ENCODE data around the gene OR2W3. TPM values are rescaled to one million over a fixed set of nuclear protein-coding genes. Genes with fewer than 3 reads are reported as not detected.

The OR2W3 gene
- polyA plus RNA-seq, 4 donors = 0.23 to 1.3 (median 0.37) TPM; not detected in 1

DNA sequence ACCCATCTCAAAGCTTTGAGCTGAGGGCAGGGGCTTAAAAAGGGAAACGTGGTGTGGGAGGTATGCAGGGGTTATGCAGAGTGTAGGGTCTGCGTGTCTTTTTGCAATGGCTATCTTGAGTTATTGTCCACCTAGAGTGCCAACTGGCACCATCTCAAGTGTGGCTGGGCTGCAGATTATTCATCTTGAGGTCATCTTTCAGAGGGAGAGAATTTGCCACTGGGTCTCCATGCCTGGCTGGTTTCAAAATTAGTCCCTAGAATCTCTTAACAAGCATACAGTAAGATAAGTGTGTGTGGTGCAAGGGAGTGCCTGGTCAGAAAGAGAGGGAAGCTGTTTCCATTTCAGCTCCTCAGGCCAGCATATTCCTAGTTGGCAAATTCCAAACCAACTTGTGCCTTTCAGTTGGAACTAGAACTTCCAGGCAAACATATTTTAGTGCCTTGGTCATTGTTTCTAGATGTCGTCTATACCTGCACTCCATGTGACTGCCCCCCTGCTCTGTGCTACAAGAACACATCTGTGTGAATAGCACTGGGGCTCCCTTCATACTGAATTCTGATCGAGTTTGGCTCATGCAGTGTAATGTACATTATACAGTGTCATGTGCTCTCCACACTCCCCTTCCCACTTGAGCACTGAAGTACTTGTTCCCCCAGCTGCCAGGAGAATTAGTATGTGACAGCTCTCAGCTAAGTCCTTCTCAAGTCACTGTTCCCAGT lies 19.7 kb downstream of the OR2W3 start:
- DNase-seq (ENCODE audit: low read depth in 4 of 4, low spot score in 3 of 4) = no peak

DNA sequence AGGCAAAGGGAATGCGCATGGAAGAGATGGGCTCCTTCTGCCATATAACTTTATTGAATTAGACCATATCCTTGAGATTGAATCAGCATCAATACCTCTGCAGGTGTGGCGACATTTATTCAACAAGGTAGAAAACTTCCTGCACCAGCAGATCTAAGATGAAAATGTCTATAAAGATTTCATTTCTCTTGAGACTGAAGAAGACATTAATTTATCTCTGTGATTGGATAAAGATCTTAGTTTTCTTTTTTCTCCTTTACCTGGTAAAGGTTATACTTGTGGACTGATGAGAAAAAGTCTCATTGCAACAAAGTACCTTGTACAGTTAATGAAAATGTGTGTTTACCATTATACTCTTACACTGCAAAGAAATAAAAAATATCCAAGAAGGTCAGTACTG lies 24.6 kb downstream of the OR2W3 start, which contains the start of gene OR2T8:
OR2T8 (plus strand) TSS at position 301 of the 400 bp plus-strand sequence. CDS start 766 bp downstream, outside the sequence.
- DNase-seq (ENCODE audit: low read depth in 4 of 4, low spot score in 3 of 4) = no peak

DNA sequence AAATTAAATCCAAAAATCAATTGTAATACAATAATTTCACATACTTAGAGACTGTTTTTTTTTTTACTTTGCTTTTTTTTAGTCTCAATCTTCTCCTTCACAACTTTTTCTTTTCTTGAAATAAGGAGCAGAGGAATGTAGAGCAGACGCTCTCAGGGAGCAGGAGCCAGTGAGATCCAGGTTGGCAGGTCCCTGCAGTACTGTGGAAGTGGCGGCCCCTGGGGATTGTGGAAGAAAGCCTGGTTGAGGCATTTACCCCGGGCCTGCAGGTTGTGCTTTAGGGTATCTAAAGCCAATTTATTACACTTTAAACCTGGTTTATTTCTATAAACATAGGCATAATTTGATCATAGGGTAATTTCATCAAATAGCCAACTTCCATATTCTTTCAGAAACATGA lies 28.6 kb downstream of the OR2W3 start:
- DNase-seq (ENCODE audit: low read depth in 4 of 4, low spot score in 3 of 4) = no peak

DNA sequence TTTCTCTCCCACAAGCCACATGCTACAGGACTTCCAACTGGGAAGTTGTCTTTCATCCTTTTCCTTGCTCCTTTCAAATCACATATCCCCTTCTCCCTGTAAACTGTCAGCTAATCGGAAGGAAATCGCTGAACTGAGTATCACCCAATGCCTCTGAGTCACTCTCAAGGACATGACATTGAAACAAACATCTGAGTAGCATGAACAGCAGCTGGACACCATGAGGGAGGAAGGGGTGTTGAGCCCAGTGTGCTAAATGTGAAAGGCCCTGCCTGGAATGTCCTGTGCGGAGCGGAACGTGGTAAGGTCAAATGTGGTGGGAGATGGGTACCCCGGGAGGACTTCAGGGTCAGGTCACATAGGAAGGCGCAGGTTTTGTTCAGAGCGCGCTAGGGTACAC lies 29.5 kb downstream of the OR2W3 start, which contains the start of gene OR2AJ1:
OR2AJ1 (plus strand) TSS at position 22 of the 400 bp plus-strand sequence. CDS start 8,880 bp downstream, outside the sequence.
- DNase-seq (ENCODE audit: low read depth in 4 of 4, low spot score in 3 of 4) = no peak

DNA sequence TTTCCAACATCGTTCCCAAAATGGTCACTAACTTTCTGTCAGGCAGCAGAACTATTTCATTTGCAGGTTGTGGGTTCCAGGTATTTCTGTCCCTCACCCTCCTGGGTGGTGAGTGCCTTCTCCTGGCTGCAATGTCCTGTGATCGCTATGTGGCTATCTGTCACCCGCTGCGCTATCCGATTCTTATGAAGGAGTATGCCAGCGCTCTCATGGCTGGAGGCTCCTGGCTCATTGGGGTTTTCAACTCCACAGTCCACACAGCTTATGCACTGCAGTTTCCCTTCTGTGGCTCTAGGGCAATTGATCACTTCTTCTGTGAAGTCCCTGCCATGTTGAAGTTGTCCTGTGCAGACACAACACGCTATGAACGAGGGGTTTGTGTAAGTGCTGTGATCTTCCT lies 38.6 kb downstream of the OR2W3 start:
- no peak for DNase-seq (ENCODE audit: low read depth in 4 of 4, low spot score in 3 of 4)

DNA sequence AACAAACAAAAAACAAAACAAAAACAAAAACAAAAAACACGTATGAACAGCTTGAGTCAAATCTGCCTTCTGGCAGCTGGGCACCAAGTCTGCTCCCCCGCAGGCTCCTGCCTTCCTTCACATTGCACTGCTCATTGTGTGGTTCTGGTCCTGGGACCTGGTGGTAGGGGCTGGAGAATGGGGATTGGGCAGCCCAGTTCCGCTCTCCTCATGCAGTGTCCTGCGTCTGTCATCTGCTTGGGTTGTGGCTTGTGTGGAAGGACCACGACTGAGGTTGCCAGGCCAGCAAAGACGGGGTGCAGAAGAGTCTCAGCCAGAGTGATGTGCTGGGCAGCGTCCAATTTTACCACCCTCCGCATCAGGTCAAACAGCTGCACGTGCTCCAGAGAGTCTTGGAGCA lies 40.4 kb downstream of the OR2W3 start:
- no peak for DNase-seq (ENCODE audit: low read depth in 4 of 4, low spot score in 3 of 4)

DNA sequence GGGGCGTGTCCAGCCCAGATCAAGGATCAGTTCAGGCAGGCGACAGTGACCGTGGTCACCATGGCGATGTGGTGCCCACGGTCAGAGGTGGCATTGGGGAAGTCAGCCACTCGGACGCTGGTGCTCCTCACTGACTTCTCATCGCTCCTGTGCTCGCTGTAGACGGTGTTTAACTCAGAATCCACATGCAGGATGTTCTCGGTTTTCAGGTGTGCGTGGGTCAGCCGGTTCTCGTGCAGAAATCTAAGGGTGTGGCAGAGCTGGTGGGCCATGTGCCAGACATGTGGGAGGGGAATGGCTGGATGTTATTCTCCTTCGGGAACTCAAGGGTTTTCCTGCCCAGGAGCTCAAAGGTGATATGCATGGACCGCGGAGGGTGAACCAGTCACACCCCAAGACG lies 41.0 kb downstream of the OR2W3 start:
- DNase-seq (ENCODE audit: low read depth in 4 of 4, low spot score in 3 of 4) = no peak

DNA sequence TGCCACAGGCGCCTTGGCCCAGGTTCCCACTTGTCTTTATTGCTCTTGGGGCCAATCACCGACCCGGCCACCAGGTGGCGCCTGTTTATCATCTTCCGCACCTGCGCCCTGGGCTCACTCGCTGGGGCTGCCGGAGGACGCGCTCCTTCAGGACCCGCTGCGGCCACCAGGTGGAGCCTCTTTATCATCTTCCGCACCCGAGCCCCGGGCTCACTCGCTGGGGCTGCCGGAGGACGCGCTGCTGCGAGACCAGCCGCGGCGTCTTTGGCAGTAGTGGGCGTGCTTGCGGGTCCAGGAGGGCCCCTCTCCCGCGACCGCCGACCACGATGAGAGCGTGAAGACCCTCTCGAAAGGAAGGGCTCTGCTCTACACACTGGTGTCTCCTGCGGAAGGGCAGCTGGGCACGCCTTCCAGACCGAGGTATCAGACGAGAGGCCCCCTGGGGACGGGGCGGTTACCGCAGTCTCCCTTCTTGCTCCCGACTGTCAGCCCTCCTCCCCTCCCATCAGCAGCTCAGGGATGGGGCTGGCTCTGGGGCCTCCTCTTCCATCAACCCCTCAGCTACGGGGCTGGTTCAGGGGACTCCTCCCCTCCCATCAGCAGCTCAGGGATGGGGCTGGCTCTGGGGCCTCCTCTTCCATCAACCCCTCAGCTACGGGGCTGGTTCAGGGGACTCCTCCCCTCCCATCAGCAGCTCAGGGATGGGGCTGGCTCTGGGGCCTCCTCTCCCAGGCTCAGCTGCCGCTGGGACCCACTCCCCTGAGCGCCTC lies 41.8 kb downstream of the OR2W3 start:
- DNase-seq (ENCODE audit: low read depth in 4 of 4, low spot score in 3 of 4) = peak in 3 of 4 donors; percentile 1 to 31 (median 29)

DNA sequence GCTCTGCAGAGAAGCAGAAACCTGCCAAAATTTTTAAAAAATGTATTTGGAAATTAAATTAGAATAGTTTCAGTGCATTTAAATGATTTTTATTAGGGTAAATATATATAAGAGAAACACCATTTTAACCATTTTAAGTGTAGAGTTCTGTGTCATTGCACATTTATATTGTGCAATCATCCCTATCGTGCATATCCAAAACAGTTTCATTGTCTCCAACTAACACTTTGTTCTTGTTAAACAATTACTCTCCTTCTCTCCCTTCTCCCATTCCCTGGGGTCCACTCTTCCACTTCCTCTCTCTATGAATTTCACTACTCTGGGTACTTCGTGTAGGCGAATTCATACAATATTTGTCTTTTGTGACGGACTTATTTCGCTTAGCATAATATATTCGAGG lies 47.2 kb downstream of the OR2W3 start:
- DNase-seq (ENCODE audit: low read depth in 4 of 4, low spot score in 3 of 4) = no peak

Other genes starting within 250 kb of the OR2W3 start
- not detected for gene OR13G1, start 215.8 kb upstream of the OR2W3 start, polyA plus RNA-seq (ENCODE audit: insufficient read length in 4 of 4)
- not detected for gene OR6F1, start 178.9 kb upstream of the OR2W3 start, polyA plus RNA-seq (ENCODE audit: insufficient read length in 4 of 4)
- not detected for gene OR14K1, start 157.0 kb upstream of the OR2W3 start, polyA plus RNA-seq (ENCODE audit: insufficient read length in 4 of 4)
- gene OR14A2, start 147.4 kb upstream of the OR2W3 start, polyA plus RNA-seq (ENCODE audit: insufficient read length in 4 of 4) = not detected
- not detected for gene OR1C1, start 135.0 kb upstream of the OR2W3 start, polyA plus RNA-seq (ENCODE audit: insufficient read length in 4 of 4)
- not detected for gene OR14A16, start 71.5 kb upstream of the OR2W3 start, polyA plus RNA-seq (ENCODE audit: insufficient read length in 4 of 4)
- not detected for gene OR11L1, start 53.7 kb upstream of the OR2W3 start, polyA plus RNA-seq (ENCODE audit: insufficient read length in 4 of 4)
- gene TRIM58, start 38.4 kb upstream of the OR2W3 start, polyA plus RNA-seq (ENCODE audit: insufficient read length in 4 of 4) = 1 to 10 TPM; 1.4 to 6.5 (median 1.6) TPM
- gene OR2T8, start 24.7 kb downstream of the OR2W3 start, polyA plus RNA-seq (ENCODE audit: insufficient read length in 4 of 4) = not detected
- gene OR2AJ1, start 29.3 kb downstream of the OR2W3 start, polyA plus RNA-seq (ENCODE audit: insufficient read length in 4 of 4) = not detected
- not detected for gene OR2L8, start 53.3 kb downstream of the OR2W3 start, polyA plus RNA-seq (ENCODE audit: insufficient read length in 4 of 4)
- not detected for gene OR2AK2, start 69.6 kb downstream of the OR2W3 start, polyA plus RNA-seq (ENCODE audit: insufficient read length in 4 of 4)
- gene OR2L5, start 118.1 kb downstream of the OR2W3 start, polyA plus RNA-seq (ENCODE audit: insufficient read length in 4 of 4) = not detected
- under 1 TPM in 3 of 4 donors, not detected in 1; 0.06 to 0.13 (median 0.08) TPM for gene OR2L2, start 134.5 kb downstream of the OR2W3 start, polyA plus RNA-seq (ENCODE audit: insufficient read length in 4 of 4)
- gene OR2L3, start 151.2 kb downstream of the OR2W3 start, polyA plus RNA-seq (ENCODE audit: insufficient read length in 4 of 4) = not detected
- gene OR2L13, start 199.6 kb downstream of the OR2W3 start, polyA plus RNA-seq (ENCODE audit: insufficient read length in 4 of 4) = under 1 TPM in 1 of 4 donors, not detected in 3; 0.11 TPM
- not detected for gene OR2M5, start 249.6 kb downstream of the OR2W3 start, polyA plus RNA-seq (ENCODE audit: insufficient read length in 4 of 4)

Data from left renal pelvis (tissue), 4 donors.